KOPT-K1 (cell line): ENCODE data around the gene FHIP2A.
"Not testable (repeated sequence)": the region's sequence is repeated elsewhere in the genome, so short reads cannot be mapped to it uniquely, and the experiment has no call there.

Experiments used
- H3K27ac ChIP-seq: fragments of 200-600 bp; sonication (generic); 2 replicates; pipeline ENCODE4 v1.5.1; 2016; ENCODE audit warnings: antibody characterized with exemption, mild to moderate bottlenecking, low read depth, low read length; ENCODE audit not compliant: poor library complexity, severe bottlenecking
- H3K36me3 ChIP-seq: fragments of 200-600 bp; sonication (generic); 2 replicates; pipeline ENCODE4 v1.5.1; 2017; ENCODE audit warnings: antibody characterized with exemption, mild to moderate bottlenecking, low read length, moderate library complexity; ENCODE audit not compliant: insufficient read depth
- H3K9me3 ChIP-seq: fragments of 200-600 bp; sonication (generic); 2 replicates; pipeline ENCODE4 v1.5.1; 2017; ENCODE audit warnings: antibody characterized with exemption, low read length, mild to moderate bottlenecking; ENCODE audit not compliant: insufficient read depth, poor library complexity, severe bottlenecking

FHIP2A gene

GRCh38 chr10:114829160-114829909, 7.8 kb downstream of the FHIP2A start:
- no peaks in the 10 kb centered on the region for H3K9me3 ChIP-seq
- H3K36me3 ChIP-seq, result peaks cover 41% of the 10 kb centered on the region
- H3K27ac ChIP-seq, result no peak overlapping the region

- Histone ChIP-seq H3K9me3 (no peaks in the 10 kb centered on the region), H3K36me3 (peaks cover 50% of the 10 kb centered on the region), H3K27ac (no peak overlapping the region)
These were observed 9.7 kb downstream of the FHIP2A start for GRCh38 chr10:114831186-114831867.

- Histone ChIP-seq H3K9me3 (no peaks in the 10 kb centered on the region), H3K27ac (no peak overlapping the region), H3K36me3 (peaks cover 90% of the 10 kb centered on the region)
These were observed 16.1 kb downstream of the FHIP2A start for GRCh38 chr10:114837690-114838089.

GRCh38 chr10:114839901-114840300, 18.3 kb downstream of the FHIP2A start:
- Histone ChIP-seq H3K9me3 (no peaks in the 10 kb centered on the region), H3K27ac (no peak overlapping the region), H3K36me3 (peaks cover 90% of the 10 kb centered on the region)

GRCh38 chr10:114845978-114846693, 24.6 kb downstream of the FHIP2A start:
- no peaks in the 10 kb centered on the region for H3K9me3 ChIP-seq
- peaks cover 93% of the 10 kb centered on the region for H3K36me3 ChIP-seq
- no peak overlapping the region for H3K27ac ChIP-seq

GRCh38 chr10:114847517-114847916, 25.9 kb downstream of the FHIP2A start:
- not testable (repeated sequence) for H3K9me3 ChIP-seq, H3K27ac ChIP-seq
- peaks cover 98% of the 10 kb centered on the region for H3K36me3 ChIP-seq

GRCh38 chr10:114849674-114850073, 28.1 kb downstream of the FHIP2A start:
- Histone ChIP-seq H3K27ac (no peak overlapping the region), H3K36me3 (peaks cover 92% of the 10 kb centered on the region), H3K9me3 (no peaks in the 10 kb centered on the region)

GRCh38 chr10:114850126-114850525, 28.5 kb downstream of the FHIP2A start:
- Histone ChIP-seq H3K27ac (no peak overlapping the region), H3K9me3 (no peaks in the 10 kb centered on the region), H3K36me3 (peaks cover 92% of the 10 kb centered on the region)

- peaks cover 92% of the 10 kb centered on the region for H3K36me3 ChIP-seq
- no peaks in the 10 kb centered on the region for H3K9me3 ChIP-seq
- H3K27ac ChIP-seq, result no peak overlapping the region
These were observed 29.8 kb downstream of the FHIP2A start for GRCh38 chr10:114851336-114851735.

GRCh38 chr10:114852197-114852596, 30.6 kb downstream of the FHIP2A start:
- H3K27ac ChIP-seq, result no peak overlapping the region
- H3K9me3 ChIP-seq, result no peaks in the 10 kb centered on the region
- H3K36me3 ChIP-seq, result peaks cover 92% of the 10 kb centered on the region

- peaks cover 91% of the 10 kb centered on the region for H3K36me3 ChIP-seq
- no peaks in the 10 kb centered on the region for H3K9me3 ChIP-seq
- no peak overlapping the region for H3K27ac ChIP-seq
These were observed 33.3 kb downstream of the FHIP2A start for GRCh38 chr10:114854906-114855305.

GRCh38 chr10:114855776-114856543, 34.4 kb downstream of the FHIP2A start:
- Histone ChIP-seq H3K36me3 (peaks cover 91% of the 10 kb centered on the region), H3K9me3 (no peaks in the 10 kb centered on the region), H3K27ac (peak overlapping the region; percentile 67)

- Histone ChIP-seq H3K9me3 (no peaks in the 10 kb centered on the region), H3K36me3 (peaks cover 92% of the 10 kb centered on the region)
These were observed 35.1 kb downstream of the FHIP2A start for GRCh38 chr10:114856544-114857287.

GRCh38 chr10:114857288-114857565, 35.6 kb downstream of the FHIP2A start:
- H3K9me3 ChIP-seq, result not testable (repeated sequence)
- peak overlapping the region; percentile 67 for H3K27ac ChIP-seq
- peaks cover 92% of the 10 kb centered on the region for H3K36me3 ChIP-seq

More at GRCh38 chr10:114856544-114857287, 35.1 kb downstream of the FHIP2A start:
- H3K27ac ChIP-seq, result peak overlapping the region; percentile 67
